DOHH2 (cell line): ENCODE measurements around the gene LSS.

Source experiments
- H3F3A ChIP-seq: fragments of 200-600 bp; sonication (generic), shearing (Covaris generic); 2 replicates; pipeline ENCODE4 v1.6.0; 2016; ENCODE audit warnings: antibody characterized with exemption, mild to moderate bottlenecking; ENCODE audit not compliant: control insufficient read depth, insufficient read depth
- H3K27ac ChIP-seq: fragments of 200-600 bp; sonication (generic); 2 replicates; pipeline ENCODE4 v1.5.1; 2014; ENCODE audit warnings: low read depth, mild to moderate bottlenecking, low read length, moderate library complexity
- H3K27me3 ChIP-seq: fragments of 200-600 bp; sonication (generic); 2 replicates; pipeline ENCODE4 v1.6.1; 2014; ENCODE audit warnings: mild to moderate bottlenecking, low read length, mixed read lengths; ENCODE audit not compliant: control insufficient read depth
- H3K36me3 ChIP-seq: fragments of 200-600 bp; sonication (generic); 2 replicates; pipeline ENCODE4 v1.6.1; 2014; ENCODE audit warnings: mild to moderate bottlenecking, low read length, moderate library complexity, mixed read lengths; ENCODE audit not compliant: control insufficient read depth
- H3K4me1 ChIP-seq: fragments of 200-600 bp; sonication (generic); 2 replicates; pipeline ENCODE4 v1.6.1; 2014; ENCODE audit warnings: mild to moderate bottlenecking, low read length, mixed read lengths; ENCODE audit not compliant: control insufficient read depth
- H3K4me2 ChIP-seq: fragments of 200-600 bp; sonication (generic); 2 replicates; pipeline ENCODE4 v1.6.0; 2014; ENCODE audit warnings: mild to moderate bottlenecking, low read length, moderate library complexity
- H3K4me3 ChIP-seq: fragments of 200-600 bp; sonication (generic); 2 replicates; pipeline ENCODE4 v1.5.1; 2014; ENCODE audit warnings: mild to moderate bottlenecking, low read length, mixed read lengths
- H3K79me2 ChIP-seq: fragments of 200-600 bp; sonication (generic); 2 replicates; pipeline ENCODE4 v1.6.1; 2014; ENCODE audit warnings: mild to moderate bottlenecking, low read length, mixed read lengths; ENCODE audit not compliant: control insufficient read depth
- H3K9me2 ChIP-seq: fragments of 200-600 bp; sonication (generic); replicated peaks from 2 replicates; pipeline ENCODE4 v1.6.1; 2014; ENCODE audit warnings: mild to moderate bottlenecking, low read length, mixed read lengths; ENCODE audit not compliant: control insufficient read depth
- H3K9me3 ChIP-seq: fragments of 200-600 bp; sonication (generic); 2 replicates; pipeline ENCODE4 v1.6.1; 2014; ENCODE audit warnings: antibody characterized with exemption, low read length, mixed read lengths; ENCODE audit not compliant: control insufficient read depth, insufficient read depth
- H4K20me1 ChIP-seq: fragments of 200-600 bp; sonication (generic); 2 replicates; pipeline ENCODE4 v1.6.0; 2014; ENCODE audit warnings: low read depth, mild to moderate bottlenecking, antibody characterized with exemption, low read length, moderate library complexity; ENCODE audit not compliant: control insufficient read depth, insufficient read depth
- CTCF ChIP-seq: fragments of 200-600 bp; sonication (generic); IDR thresholded peaks from one replicate; pipeline ENCODE4 v1.5.1; 2014; ENCODE audit warnings: antibody characterized with exemption, mild to moderate bottlenecking, low read depth, low read length; ENCODE audit not compliant: poor library complexity, severe bottlenecking
- EZH2phosphoT487 ChIP-seq: fragments of 200-600 bp; sonication (generic); IDR thresholded peaks from 2 replicates; pipeline ENCODE4 v1.6.1; 2017; ENCODE audit warnings: borderline replicate concordance, mild to moderate bottlenecking, antibody characterized with exemption, low read length, moderate library complexity, mixed read lengths

The LSS gene

GRCh38 chr21:46190491-46191131 lies 38.0 kb downstream of the LSS start:
- Histone ChIP-seq H3K4me1 (peaks cover 10% of the 10 kb centered on the region), H3K79me2 (no peaks in the 10 kb centered on the region), H3K4me3 (no peak overlapping the region), H3F3A (0 out of 2 replicates have a peak, but pooled peaks cover 4% of the 10 kb centered on the region), H4K20me1 (no peaks in the 10 kb centered on the region), H3K9me2 (no peaks in the 10 kb centered on the region), H3K36me3 (peaks cover 65% of the 10 kb centered on the region), H3K9me3 (no peaks in the 10 kb centered on the region), H3K27me3 (no peaks in the 10 kb centered on the region), H3K4me2 (no peak overlapping the region), H3K27ac (no peak overlapping the region)
- TF ChIP-seq EZH2phosphoT487 (no peak), CTCF (no peak)

- TF ChIP-seq EZH2phosphoT487 (no peak), CTCF (no peak)
- Histone ChIP-seq H3K36me3 (peaks cover 59% of the 10 kb centered on the region), H3K9me3 (no peaks in the 10 kb centered on the region)
Measured at GRCh38 chr21:46189959-46190490, 38.5 kb downstream of the LSS start.

GRCh38 chr21:46189213-46189958 lies 39.2 kb downstream of the LSS start:
- H3F3A ChIP-seq = peaks cover 9% of the 10 kb centered on the region; the same call in 1 of the 2 replicates
- TF ChIP-seq EZH2phosphoT487 (no peak), CTCF (no peak)
- peaks cover 18% of the 10 kb centered on the region for H3K4me1 ChIP-seq
- no peaks in the 10 kb centered on the region for H3K9me3 ChIP-seq
- no peak overlapping the region for H3K27ac ChIP-seq
- H3K27me3 ChIP-seq = no peaks in the 10 kb centered on the region
- no peaks in the 10 kb centered on the region for H4K20me1 ChIP-seq
- no peak overlapping the region for H3K4me3 ChIP-seq
- H3K36me3 ChIP-seq = peaks cover 53% of the 10 kb centered on the region
- H3K4me2 ChIP-seq = no peak overlapping the region
- H3K9me2 ChIP-seq = no peaks in the 10 kb centered on the region
- H3K79me2 ChIP-seq = no peaks in the 10 kb centered on the region

More at GRCh38 chr21:46189959-46190490, 38.5 kb downstream of the LSS start:
- H3K27me3 ChIP-seq = no peaks in the 10 kb centered on the region
- H3K9me2 ChIP-seq = no peaks in the 10 kb centered on the region
- H3K4me2 ChIP-seq = no peak overlapping the region
- peaks cover 9% of the 10 kb centered on the region; the same call in 1 of the 2 replicates for H3F3A ChIP-seq
- no peak overlapping the region for H3K27ac ChIP-seq
- no peak overlapping the region for H3K4me3 ChIP-seq
- no peaks in the 10 kb centered on the region for H3K79me2 ChIP-seq
- H4K20me1 ChIP-seq = no peaks in the 10 kb centered on the region
- peaks cover 14% of the 10 kb centered on the region for H3K4me1 ChIP-seq
